T-helper 1 cell treated with Interleukin-12 subunit alpha and Interleukin-12 subunit beta and Interleukin-4 antibody, amounts not matched to agents 30 μg/mL and 1 μg/mL, for 36 hours (primary cell): ENCODE results near the gene SYT9.

Experiments used
- H3K27ac Mint-ChIP-seq: one replicate; pipeline ENCODE4 v1.8.0; 2021; ENCODE audit warnings: mild to moderate bottlenecking, mixed read lengths
- H3K27me3 Mint-ChIP-seq: one replicate; pipeline ENCODE4 v1.8.0; 2021; ENCODE audit warnings: low read depth, mixed read lengths
- H3K36me3 Mint-ChIP-seq: one replicate; pipeline ENCODE4 v1.8.0; 2021; ENCODE audit warnings: low read depth, mixed read lengths
- H3K4me1 Mint-ChIP-seq: one replicate; pipeline ENCODE4 v1.8.0; 2021; ENCODE audit warnings: low read depth, mixed read lengths
- H3K4me3 Mint-ChIP-seq: one replicate; pipeline ENCODE4 v1.8.0; 2021; ENCODE audit warnings: mild to moderate bottlenecking, moderate library complexity, mixed read lengths
- H3K9me3 Mint-ChIP-seq: one replicate; pipeline ENCODE4 v1.8.0; 2021; ENCODE audit warnings: mixed read lengths

SYT9 gene

DNA sequence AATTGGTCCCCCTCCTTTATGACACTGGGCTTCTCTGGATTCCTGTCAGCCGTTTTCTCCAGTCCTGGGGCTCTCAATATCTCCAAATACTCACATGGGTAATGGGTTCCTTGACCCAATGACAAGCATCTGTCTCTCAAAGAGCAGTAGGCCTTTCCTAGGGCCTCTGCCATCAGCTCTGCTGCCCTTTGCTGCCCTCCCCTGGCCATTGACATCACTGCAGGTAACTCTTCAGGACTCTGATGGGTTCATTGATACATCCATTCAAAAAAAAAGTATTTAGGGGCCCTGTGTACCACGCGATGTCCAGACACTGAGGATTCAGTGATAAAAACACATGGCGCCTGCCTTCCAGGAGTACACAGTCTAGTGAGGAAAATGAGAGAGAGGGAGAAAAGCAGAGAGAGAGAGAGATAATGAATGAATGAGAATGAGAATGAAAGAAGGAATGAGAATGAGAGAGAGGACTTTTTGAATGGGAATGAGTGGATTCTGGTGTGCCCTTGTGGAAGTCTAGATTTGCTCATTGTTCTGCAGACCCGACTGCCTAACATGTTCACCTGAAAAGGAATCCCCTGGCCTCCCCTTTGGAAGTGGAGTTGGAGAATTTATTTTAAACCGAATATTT, 191.0 kb downstream of the SYT9 start:
- Mint-ChIP-seq H3K4me1 (no peaks in the 10 kb centered on the region), H3K4me3 (no peak overlapping the region), H3K27ac (no peak overlapping the region), H3K36me3 (no peaks in the 10 kb centered on the region), H3K9me3 (no peaks in the 10 kb centered on the region), H3K27me3 (no peaks in the 10 kb centered on the region)

DNA sequence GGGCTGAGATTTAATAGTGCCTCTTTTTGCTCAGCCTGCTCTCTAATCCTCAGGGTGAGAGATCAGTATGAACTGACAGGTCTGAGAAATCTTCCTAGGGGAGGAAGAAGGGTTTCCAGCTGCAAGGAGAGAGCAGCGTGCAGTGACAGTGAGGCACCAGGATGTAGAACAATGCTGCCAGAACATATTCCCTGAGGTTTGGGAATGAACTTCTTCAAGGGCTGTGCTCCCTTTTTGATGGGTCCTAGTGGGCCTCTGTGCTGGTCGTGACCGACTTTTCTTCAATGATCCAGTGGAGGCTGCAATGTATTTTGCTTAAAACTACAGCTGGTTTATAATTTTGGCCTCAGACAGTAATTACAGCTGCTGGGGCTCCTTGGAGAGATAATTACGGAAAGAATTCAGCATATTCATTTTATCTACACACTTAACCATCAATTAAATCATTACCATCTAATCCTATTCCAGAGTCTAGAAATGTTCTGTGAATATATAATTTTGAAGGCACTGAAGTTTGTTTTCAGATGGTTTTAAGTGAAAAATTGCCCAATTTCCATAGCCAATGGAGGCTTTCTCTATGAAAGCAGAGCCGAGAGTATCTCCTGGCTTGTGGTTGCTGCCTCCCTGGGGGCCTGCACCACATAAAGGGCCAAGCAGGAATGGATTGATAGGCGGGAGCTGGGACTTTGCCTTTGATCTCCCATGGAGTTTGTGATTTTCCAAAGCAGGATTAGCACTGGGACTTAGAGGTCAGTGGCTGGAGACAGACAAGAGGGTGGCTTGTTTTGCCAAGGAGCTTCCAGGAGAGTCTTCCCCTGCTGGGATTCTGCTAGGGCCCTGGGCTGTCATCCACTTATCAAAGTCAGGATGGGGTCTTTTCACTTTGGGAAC, 192.6 kb downstream of the SYT9 start:
- Mint-ChIP-seq H3K27me3 (no peaks in the 10 kb centered on the region), H3K36me3 (no peaks in the 10 kb centered on the region), H3K4me3 (no peak overlapping the region), H3K27ac (no peak overlapping the region), H3K9me3 (no peaks in the 10 kb centered on the region), H3K4me1 (no peaks in the 10 kb centered on the region)

DNA sequence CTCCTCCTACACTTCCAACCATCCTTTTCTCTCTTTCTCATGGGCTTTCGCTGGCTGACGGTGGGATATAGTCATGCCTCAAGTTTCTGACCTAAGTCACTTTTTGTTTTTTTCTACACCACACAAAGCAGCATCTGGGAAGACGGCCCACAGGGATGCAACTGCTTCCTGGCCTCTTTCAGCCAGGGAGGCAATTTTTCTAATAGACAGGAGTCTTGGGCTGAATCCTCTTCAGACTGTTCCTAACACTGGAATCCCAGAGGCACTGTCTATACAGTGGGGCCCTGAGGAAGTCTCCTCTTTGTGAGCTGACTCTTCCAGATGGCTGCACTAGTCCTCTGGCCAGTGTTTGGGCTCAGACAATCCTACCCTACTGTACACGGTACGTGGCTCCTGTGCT, 193.9 kb downstream of the SYT9 start:
- no peaks in the 10 kb centered on the region for H3K36me3 Mint-ChIP-seq
- no peak overlapping the region for H3K4me3 Mint-ChIP-seq
- no peaks in the 10 kb centered on the region for H3K4me1 Mint-ChIP-seq
- H3K27me3 Mint-ChIP-seq: peaks cover 4% of the 10 kb centered on the region
- no peaks in the 10 kb centered on the region for H3K9me3 Mint-ChIP-seq
- H3K27ac Mint-ChIP-seq: no peak overlapping the region

DNA sequence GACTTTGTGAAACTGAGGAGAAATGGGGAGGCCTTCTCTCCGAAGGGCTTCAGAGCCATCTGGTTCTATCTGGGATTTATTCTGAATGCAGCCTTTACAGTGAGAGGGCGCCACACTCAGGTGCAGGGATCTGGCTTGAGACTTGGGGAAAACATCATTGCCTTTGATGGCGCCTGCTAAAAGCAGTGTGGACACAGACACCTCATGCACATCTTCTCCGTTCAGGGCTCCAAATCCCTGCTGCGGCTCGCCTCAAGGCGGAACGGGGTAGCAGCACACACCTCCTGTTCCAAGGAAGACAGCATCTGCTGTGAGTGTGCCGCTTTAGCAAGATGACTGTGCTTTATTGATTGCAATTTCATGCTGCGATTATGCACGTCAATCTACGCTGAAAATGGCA, 196.5 kb downstream of the SYT9 start:
- Mint-ChIP-seq H3K27me3 (peaks cover 4% of the 10 kb centered on the region), H3K36me3 (no peaks in the 10 kb centered on the region), H3K27ac (no peak overlapping the region), H3K4me3 (no peak overlapping the region), H3K4me1 (no peaks in the 10 kb centered on the region), H3K9me3 (no peaks in the 10 kb centered on the region)

DNA sequence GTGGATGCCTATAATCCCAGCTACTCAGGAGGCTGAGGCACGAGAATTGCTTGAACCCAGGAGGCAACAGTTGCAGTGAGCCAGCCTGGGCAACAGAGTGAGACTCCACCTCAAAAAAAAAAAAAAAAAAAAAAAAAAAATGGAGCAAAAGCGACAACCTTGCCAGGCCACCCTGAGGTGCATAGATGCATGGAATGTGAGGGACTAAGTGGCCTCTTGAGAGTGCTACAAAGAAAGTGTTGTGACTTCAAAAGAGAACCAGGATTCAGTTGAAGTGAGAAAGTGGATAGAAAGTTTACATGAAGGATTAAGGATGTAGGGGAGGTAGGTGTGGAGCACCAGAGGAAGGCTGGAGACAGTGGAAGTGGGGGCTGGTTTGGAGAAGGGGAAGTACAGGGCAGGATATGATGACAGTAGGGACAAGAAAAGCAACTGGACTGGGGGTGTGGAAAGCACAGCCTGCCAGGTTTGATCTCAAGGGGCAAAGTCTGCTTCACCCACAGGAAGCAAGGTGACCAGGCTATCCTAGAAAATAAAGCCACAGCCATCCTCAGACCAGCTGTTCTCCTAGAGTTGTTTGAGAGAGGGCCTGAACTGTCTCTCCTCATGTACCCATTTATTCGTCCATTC, 197.6 kb downstream of the SYT9 start:
- Mint-ChIP-seq H3K9me3 (no peaks in the 10 kb centered on the region), H3K27me3 (peaks cover 4% of the 10 kb centered on the region), H3K27ac (no peak overlapping the region)

DNA sequence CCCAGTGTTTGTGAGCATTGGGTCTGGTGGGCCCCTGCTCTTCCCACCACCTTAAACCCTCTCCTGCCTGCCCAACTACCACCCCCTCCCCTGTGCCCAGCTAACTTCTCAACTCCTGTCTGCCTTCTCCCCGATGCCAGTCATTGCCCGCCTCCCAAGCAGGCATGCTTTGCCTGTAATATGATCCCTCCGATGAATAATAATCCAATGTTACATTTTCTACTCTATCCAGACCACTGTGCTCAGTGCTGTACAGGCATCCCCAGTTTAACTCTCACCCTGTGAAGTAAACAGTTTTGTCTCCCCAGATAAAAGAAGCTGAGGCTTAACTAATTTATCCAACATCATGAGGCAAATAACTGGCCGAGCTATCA, 198.1 kb downstream of the SYT9 start:
- H3K27ac Mint-ChIP-seq: no peak overlapping the region
- H3K36me3 Mint-ChIP-seq: no peaks in the 10 kb centered on the region
- no peaks in the 10 kb centered on the region for H3K9me3 Mint-ChIP-seq
- H3K27me3 Mint-ChIP-seq: peaks cover 4% of the 10 kb centered on the region
- H3K4me3 Mint-ChIP-seq: no peak overlapping the region
- H3K4me1 Mint-ChIP-seq: no peaks in the 10 kb centered on the region

More for the DNA sequence above, 197.6 kb downstream of the SYT9 start:
- no peak overlapping the region for H3K4me3 Mint-ChIP-seq
- no peaks in the 10 kb centered on the region for H3K36me3 Mint-ChIP-seq
- no peaks in the 10 kb centered on the region for H3K4me1 Mint-ChIP-seq

DNA sequence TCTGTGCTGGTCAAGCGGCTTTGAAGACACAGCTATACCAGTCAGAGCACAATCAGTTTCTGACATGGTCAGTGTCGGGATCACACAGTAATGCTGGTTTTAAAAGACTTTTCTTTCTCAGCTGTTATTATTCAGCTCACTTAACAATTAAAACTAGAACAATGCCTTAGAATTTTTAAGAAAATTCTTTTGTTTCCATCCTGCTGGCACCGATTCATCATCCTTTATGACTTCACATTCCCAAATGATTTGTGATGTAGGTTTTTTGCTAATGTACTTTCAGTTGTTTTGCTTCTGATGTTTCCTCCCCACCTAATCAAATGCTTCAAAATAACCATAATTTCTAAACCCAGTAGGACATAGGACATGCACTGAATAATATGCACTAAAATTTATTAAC, 199.1 kb downstream of the SYT9 start:
- peaks cover 4% of the 10 kb centered on the region for H3K27me3 Mint-ChIP-seq
- H3K36me3 Mint-ChIP-seq: no peaks in the 10 kb centered on the region
- no peaks in the 10 kb centered on the region for H3K9me3 Mint-ChIP-seq
- no peak overlapping the region for H3K4me3 Mint-ChIP-seq
- no peak overlapping the region for H3K27ac Mint-ChIP-seq
- no peaks in the 10 kb centered on the region for H3K4me1 Mint-ChIP-seq

DNA sequence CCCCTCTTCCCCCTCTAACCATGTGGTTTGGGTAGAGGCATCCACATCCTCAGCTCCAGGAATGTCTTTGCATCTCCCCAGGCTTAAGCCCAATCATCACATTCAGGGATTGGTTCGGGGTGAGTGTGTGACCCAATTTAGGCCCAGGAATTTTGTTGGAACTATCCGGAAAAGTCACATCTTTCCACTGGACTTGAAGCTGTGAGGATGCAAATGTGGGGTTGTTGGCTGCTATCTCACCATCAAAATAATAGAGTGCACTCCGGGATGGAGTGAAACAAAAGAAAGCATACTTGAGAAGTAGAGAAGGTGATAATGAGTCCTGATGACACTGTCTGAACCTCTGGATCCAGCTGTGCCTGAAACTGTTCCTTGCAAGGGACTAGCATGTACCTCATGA, 199.8 kb downstream of the SYT9 start:
- no peaks in the 10 kb centered on the region for H3K9me3 Mint-ChIP-seq
- H3K4me3 Mint-ChIP-seq: no peak overlapping the region
- no peaks in the 10 kb centered on the region for H3K4me1 Mint-ChIP-seq
- peaks cover 4% of the 10 kb centered on the region for H3K27me3 Mint-ChIP-seq
- H3K36me3 Mint-ChIP-seq: no peaks in the 10 kb centered on the region
- H3K27ac Mint-ChIP-seq: no peak overlapping the region

DNA sequence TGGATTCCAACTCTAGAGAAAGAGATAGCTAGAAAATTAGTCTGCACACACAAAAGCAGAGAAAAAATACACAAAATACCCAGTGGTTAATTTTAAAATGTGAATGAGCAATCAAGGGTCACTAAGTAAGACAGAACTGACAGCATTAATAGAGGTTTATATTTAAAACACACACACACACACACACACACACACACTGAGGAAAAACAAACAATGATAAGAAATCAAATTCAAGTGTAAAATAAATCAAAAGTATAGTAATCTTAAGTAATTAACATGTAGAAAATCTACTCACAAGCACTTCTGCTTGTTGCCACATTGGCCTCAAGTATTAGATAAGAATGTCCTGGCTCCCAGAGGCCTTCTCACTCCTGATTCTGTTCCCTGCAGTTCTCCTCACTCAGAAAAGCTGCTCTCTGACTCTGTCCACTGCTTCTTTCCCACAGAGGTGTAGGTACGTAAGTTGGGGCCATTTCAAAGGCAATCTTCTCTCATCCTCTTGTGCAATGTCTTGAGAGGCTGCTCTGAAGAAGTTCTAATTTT, 200.3 kb downstream of the SYT9 start:
- H3K4me3 Mint-ChIP-seq: no peak overlapping the region
- peaks cover 4% of the 10 kb centered on the region for H3K27me3 Mint-ChIP-seq
- no peaks in the 10 kb centered on the region for H3K9me3 Mint-ChIP-seq
- H3K4me1 Mint-ChIP-seq: no peaks in the 10 kb centered on the region
- no peak overlapping the region for H3K27ac Mint-ChIP-seq
- H3K36me3 Mint-ChIP-seq: no peaks in the 10 kb centered on the region

DNA sequence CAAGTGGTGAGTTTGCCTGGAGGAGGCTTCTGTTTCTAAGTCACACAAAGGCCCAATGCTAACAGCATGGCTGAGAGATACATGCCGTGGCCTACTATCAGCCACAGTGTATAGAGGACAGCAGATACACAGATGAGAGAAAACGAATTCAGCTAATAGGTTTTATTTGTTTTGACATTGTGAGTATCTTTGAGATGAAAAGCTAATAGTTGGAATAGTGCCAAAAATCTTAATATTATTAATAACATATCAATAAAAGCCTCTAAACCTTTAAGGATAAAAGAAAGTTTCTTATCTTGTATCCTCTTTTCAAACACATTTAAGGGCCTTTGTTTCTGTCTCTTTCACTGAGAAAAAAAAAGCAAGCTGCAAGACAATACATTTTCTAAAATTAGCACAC, 203.2 kb downstream of the SYT9 start:
- Mint-ChIP-seq H3K36me3 (no peaks in the 10 kb centered on the region), H3K9me3 (no peaks in the 10 kb centered on the region), H3K4me3 (no peak overlapping the region), H3K27me3 (peaks cover 3% of the 10 kb centered on the region), H3K4me1 (no peaks in the 10 kb centered on the region), H3K27ac (no peak overlapping the region)

DNA sequence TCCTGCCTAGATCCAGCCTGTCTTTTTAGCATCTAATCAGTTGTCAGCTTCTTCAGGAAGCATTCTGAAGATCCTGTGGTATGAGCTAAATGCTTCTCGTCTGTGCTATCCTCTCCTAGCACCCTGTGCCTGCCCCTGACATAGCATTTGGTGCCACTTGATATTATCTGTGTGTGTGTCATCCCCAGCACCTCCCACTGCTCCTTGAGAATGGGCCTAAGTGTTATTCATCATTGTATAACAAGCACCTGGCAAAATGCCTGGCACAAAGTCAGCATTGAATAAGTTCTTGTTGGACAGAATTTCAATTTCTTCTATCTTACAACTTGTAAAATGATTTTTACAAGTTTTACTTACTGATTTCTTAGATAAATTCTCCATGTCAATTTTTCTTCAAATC, 205.5 kb downstream of the SYT9 start:
- Mint-ChIP-seq H3K27me3 (no peaks in the 10 kb centered on the region), H3K27ac (no peak overlapping the region), H3K36me3 (no peaks in the 10 kb centered on the region), H3K4me3 (no peak overlapping the region), H3K9me3 (no peaks in the 10 kb centered on the region), H3K4me1 (no peaks in the 10 kb centered on the region)

DNA sequence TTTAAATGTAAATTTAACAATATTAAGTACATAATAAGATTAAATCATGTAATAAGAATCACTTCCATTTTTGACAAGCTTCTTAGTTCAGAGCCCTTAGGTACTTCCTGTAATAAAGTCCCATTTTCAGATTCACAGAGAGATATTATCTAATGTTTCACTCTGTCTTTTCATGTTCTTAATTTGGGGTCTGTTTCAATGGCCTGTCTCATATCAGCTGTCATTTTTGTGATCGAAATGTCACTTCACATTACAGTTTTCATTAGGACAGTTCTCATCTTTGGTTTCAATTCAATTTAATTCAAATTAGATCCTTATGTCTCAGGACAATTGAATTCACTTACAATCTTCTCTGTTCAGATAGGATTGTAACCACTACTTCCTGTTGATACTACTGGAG, 211.0 kb downstream of the SYT9 start:
- H3K4me1 Mint-ChIP-seq: peaks cover under 1% of the 10 kb centered on the region
- H3K4me3 Mint-ChIP-seq: no peak overlapping the region
- no peaks in the 10 kb centered on the region for H3K9me3 Mint-ChIP-seq
- H3K27me3 Mint-ChIP-seq: no peaks in the 10 kb centered on the region
- H3K27ac Mint-ChIP-seq: no peak overlapping the region
- H3K36me3 Mint-ChIP-seq: no peaks in the 10 kb centered on the region

DNA sequence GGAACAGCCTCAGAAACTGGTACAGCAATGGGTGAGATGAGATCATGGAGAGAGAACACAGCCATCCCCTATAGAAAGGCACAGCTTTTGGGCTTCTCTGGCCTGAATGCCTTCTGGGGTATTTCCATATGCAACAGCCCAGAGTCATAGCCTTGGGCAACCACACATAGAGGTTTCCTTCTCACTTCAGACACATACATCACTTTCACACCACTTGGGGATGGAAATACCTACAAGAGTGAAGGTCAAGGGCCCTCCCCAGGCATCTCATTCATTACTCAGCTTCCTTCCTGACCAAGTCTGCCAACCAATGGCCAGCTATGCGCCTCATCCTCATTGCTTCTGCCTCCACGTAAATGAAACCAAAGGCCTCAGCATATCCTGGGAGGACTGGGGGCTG, 215.9 kb downstream of the SYT9 start:
- Mint-ChIP-seq H3K4me3 (no peak overlapping the region), H3K9me3 (no peaks in the 10 kb centered on the region), H3K27ac (no peak overlapping the region), H3K36me3 (no peaks in the 10 kb centered on the region), H3K27me3 (no peaks in the 10 kb centered on the region), H3K4me1 (peaks cover 5% of the 10 kb centered on the region)

DNA sequence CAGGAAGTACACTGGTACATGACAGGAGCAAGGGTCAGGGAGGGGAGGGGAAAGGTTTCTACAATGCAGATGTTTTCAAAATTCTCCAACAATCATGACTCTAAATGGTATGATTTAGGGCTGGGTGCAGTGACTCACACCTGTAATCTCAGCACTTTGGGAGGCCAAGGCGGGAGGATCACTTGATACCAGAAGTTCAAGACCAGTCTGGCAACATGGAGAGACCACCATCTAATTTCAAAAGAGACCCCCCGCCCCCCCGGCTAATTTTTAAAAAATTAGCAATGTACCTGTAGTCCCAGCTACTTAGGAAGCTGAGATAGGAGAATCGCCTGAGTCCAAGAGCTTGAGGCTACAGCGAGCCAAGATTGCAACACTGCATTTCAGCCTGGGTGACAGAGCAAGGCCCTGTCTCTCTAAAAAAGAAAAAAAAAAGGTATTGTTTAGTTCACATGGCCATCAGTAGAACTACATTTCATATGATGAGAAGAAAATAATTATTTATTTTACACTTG, 217.7 kb downstream of the SYT9 start:
- Mint-ChIP-seq H3K36me3 (no peaks in the 10 kb centered on the region), H3K4me3 (no peak overlapping the region), H3K9me3 (no peaks in the 10 kb centered on the region), H3K27ac (no peak overlapping the region), H3K4me1 (peaks cover 10% of the 10 kb centered on the region), H3K27me3 (no peaks in the 10 kb centered on the region)

DNA sequence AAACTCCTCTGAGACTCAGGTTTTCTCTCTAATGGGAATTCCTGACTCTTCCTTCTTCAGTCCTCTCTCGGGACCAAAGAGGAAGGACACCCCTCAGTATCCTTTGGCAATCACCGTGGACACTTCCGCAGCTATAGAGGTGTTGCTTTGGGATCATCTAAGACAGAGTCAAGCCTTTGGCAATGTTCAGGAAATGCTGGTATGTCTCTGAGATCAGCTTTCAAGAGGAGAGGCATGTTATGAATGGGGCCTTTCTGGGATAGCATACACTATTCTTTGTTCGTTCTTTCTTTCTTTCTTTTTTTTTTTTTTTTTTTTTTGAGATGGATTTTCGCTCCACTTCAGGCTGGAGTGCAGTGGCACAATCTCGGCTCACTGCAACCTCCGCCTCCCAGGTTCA, 219.4 kb downstream of the SYT9 start:
- Mint-ChIP-seq H3K27me3 (no peaks in the 10 kb centered on the region), H3K9me3 (no peaks in the 10 kb centered on the region), H3K4me3 (no peak overlapping the region), H3K27ac (no peak overlapping the region), H3K4me1 (peaks cover 10% of the 10 kb centered on the region), H3K36me3 (no peaks in the 10 kb centered on the region)
